ENCODE results near the gene PRSS27. TPM values are rescaled to one million over a fixed set of nuclear protein-coding genes. Genes with fewer than 3 reads are reported as not detected.
"Not testable (repeated sequence)": the region's sequence is repeated elsewhere in the genome, so short reads cannot be mapped to it uniquely, and the experiment has no call there.

The PRSS27 gene
- total and polyA plus RNA-seq, 2 donors (not counting 1 experiment from before 2014, with no cell fraction given) = 0.24 to 1.2 TPM

DNA sequence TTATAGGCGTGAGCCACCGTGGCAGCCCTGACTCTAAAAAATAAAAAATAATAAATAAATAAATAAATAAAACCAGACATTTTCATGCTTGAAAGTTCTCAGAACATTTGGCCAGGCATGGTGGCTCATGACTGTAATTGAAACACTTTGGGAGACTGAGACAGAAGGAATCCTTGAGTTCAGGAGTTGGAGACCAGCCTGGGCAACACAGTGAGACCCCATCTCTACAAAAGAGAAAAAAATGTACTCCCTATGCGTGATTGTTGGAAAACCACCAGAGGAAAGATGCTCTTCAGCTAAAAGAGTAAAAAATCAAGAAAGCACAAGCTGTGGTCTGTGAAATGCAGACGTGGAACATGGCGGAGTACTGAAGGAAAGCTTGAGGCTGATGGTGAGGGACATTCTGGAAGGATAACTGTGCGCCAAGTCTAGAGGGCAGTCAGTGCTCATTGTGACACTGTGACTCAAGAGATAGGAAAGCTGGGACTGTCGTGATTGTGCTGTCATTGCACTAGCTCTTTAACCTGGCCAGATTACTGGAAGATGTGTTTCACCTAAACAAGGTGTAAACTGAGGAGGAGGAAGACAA is 4.2 kb upstream of the PRSS27 start:
- DNase-seq (ENCODE audit: low read depth in 2 of 2) = no peak
- no peak overlapping the region for H3K27ac ChIP-seq (ENCODE audit: insufficient read depth, low read length)
- no peak overlapping the region for H3K4me3 ChIP-seq (replicated peaks in 1 of 4; ENCODE audit: control extremely low read depth in 1 of 4, insufficient read depth in 1 of 4, low read depth in 3 of 4, low read length in 4 of 4)
- H3K27me3 ChIP-seq (ENCODE audit: control insufficient read depth, insufficient read depth, low read length) = peaks cover 4% of the 10 kb centered on the region
- no peak overlapping the region for H3K4me2 ChIP-seq (ENCODE audit: extremely low read depth, insufficient read depth, low read length)
- H2AFZ ChIP-seq (ENCODE audit: low read length) = no peak overlapping the region
- no peak for TF ChIP-seq EZH2 (IDR thresholded peaks at IDR 0.05; ENCODE audit: low read length, missing control alignments)
- TF ChIP-seq, protein P1, sequence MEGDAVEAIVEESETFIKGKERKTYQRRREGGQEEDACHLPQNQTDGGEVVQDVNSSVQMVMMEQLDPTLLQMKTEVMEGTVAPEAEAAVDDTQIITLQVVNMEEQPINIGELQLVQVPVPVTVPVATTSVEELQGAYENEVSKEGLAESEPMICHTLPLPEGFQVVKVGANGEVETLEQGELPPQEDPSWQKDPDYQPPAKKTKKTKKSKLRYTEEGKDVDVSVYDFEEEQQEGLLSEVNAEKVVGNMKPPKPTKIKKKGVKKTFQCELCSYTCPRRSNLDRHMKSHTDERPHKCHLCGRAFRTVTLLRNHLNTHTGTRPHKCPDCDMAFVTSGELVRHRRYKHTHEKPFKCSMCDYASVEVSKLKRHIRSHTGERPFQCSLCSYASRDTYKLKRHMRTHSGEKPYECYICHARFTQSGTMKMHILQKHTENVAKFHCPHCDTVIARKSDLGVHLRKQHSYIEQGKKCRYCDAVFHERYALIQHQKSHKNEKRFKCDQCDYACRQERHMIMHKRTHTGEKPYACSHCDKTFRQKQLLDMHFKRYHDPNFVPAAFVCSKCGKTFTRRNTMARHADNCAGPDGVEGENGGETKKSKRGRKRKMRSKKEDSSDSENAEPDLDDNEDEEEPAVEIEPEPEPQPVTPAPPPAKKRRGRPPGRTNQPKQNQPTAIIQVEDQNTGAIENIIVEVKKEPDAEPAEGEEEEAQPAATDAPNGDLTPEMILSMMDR (conservative IDR thresholded peaks at IDR 0.05 in 1 of 2, IDR thresholded peaks at IDR 0.05 in 1 of 2; ENCODE audit: low read depth in 1 of 2, low read length in 2 of 2) = no peak
- H3K79me2 ChIP-seq (ENCODE audit: control insufficient read depth, insufficient read depth, low read length) = no peaks in the 10 kb centered on the region
- no peaks in the 10 kb centered on the region for H4K20me1 ChIP-seq (ENCODE audit: control insufficient read depth, extremely low read depth, insufficient read depth, low read length)
- no peaks in the 10 kb centered on the region for H3K9me3 ChIP-seq (ENCODE audit: control insufficient read depth, insufficient read depth, low read depth, low read length)
- H3K4me1 ChIP-seq (ENCODE audit: control insufficient read depth, extremely low read depth, insufficient read depth, low read length) = no peaks in the 10 kb centered on the region
- H3K9ac ChIP-seq (ENCODE audit: insufficient read depth, low read length) = no peak overlapping the region
- H3K36me3 ChIP-seq (ENCODE audit: control insufficient read depth, insufficient read depth, low read length) = no peaks in the 10 kb centered on the region

DNA sequence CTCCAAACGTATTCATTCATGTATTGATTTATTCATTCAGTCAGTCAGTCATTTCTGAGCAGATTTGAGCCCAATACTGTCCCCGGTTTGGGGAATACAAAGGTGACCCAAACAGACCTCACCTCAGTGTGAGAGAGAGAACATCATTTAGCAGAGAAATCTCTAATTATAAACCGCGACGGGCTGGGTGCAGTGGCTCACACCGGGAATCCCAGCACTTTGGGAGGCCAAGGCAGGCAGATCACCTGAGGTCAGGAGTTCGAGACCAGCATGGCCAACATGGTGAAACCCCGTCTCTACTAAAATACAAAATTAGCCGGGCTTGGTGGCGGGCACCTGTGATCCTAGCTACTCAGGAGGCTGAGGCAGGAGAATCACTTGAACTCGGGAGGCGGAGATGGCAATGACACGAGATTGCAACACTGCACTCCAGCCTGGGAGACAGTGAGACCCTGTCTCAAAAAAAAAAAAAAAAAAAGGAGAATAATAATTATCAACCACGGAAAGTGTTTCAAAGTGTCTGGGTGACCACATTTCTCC is 1.7 kb upstream of the PRSS27 start:
- not testable (repeated sequence) for H3K9ac ChIP-seq (ENCODE audit: insufficient read depth, low read length); H4K20me1 ChIP-seq (ENCODE audit: control insufficient read depth, extremely low read depth, insufficient read depth, low read length); DNase-seq (ENCODE audit: low read depth in 2 of 2); H3K4me1 ChIP-seq (ENCODE audit: control insufficient read depth, extremely low read depth, insufficient read depth, low read length); H3K27me3 ChIP-seq (ENCODE audit: control insufficient read depth, insufficient read depth, low read length); H3K27ac ChIP-seq (ENCODE audit: insufficient read depth, low read length); H3K36me3 ChIP-seq (ENCODE audit: control insufficient read depth, insufficient read depth, low read length); H3K79me2 ChIP-seq (ENCODE audit: control insufficient read depth, insufficient read depth, low read length); H3K9me3 ChIP-seq (ENCODE audit: control insufficient read depth, insufficient read depth, low read depth, low read length)
- peak overlapping the region; percentile 75 for H2AFZ ChIP-seq (ENCODE audit: low read length)
- peak overlapping the region; percentile 25 for H3K4me2 ChIP-seq (ENCODE audit: extremely low read depth, insufficient read depth, low read length)
- H3K4me3 ChIP-seq (replicated peaks in 1 of 4; ENCODE audit: control extremely low read depth in 1 of 4, insufficient read depth in 1 of 4, low read depth in 3 of 4, low read length in 4 of 4) = peak overlapping the region; percentile 22 to 69 (median 45)

DNA sequence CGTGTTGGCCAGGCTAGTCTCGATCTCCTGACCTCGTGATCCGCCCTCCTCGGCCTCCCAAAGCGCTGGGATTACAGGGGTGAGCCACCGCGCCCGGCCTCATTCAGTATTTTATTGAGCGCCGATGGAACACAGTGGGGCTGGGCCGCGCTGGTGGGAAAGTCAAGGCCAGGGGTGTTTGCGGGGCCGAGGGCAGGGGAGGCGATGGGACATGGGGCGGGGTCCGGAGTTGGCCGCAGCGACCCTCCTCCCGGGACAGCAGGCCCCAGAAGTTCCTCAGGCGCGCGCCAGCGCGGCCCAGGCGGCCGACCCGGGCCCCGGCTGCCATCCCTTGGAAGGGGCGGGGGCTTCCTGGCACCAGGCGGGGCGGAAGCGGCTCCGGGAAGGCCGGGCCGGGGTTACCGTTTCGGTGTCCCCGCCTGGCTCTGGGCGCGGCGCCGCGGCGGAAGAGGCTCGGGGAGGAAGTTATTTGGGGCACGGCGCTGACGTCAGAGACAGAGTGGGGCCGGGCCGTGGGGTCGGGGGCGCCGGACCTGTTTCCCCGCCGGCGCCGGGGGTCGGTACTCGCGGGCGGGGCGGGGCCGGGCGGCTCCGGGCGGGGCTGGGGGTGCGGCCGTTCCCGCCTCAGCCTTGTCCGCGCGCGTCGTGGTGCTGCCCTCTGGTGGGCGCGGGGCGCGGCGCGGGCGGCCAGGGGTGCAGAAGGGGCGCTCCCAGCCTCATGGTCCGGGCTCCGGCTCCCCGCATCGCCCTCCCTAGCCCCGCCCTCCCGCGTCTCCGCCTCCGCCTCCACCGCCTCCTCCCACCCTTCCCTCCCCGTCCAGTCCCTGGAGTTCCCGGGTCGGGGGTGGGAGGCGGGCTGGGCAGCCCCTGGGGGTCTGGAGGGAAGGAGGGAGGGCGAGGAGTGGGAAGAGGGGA is 952 bp upstream of the PRSS27 start:
- H3K79me2 ChIP-seq (ENCODE audit: control insufficient read depth, insufficient read depth, low read length) = no peaks in the 10 kb centered on the region
- peak overlapping the region; percentile 68 for H3K4me2 ChIP-seq (ENCODE audit: extremely low read depth, insufficient read depth, low read length)
- peak overlapping the region; percentile 50 for H3K27ac ChIP-seq (ENCODE audit: insufficient read depth, low read length)
- H4K20me1 ChIP-seq (ENCODE audit: control insufficient read depth, extremely low read depth, insufficient read depth, low read length) = peaks cover 1% of the 10 kb centered on the region
- H3K4me3 ChIP-seq (replicated peaks in 1 of 4; ENCODE audit: control extremely low read depth in 1 of 4, insufficient read depth in 1 of 4, low read depth in 3 of 4, low read length in 4 of 4) = peak overlapping the region; percentile 43 to 69 (median 56)
- no peaks in the 10 kb centered on the region for H3K9me3 ChIP-seq (ENCODE audit: control insufficient read depth, insufficient read depth, low read depth, low read length)
- H3K27me3 ChIP-seq (ENCODE audit: control insufficient read depth, insufficient read depth, low read length) = peaks cover 4% of the 10 kb centered on the region
- peak; percentile 74 to 80 for DNase-seq (ENCODE audit: low read depth in 2 of 2)
- H3K9ac ChIP-seq (ENCODE audit: insufficient read depth, low read length) = peak overlapping the region; percentile 65
- H3K4me1 ChIP-seq (ENCODE audit: control insufficient read depth, extremely low read depth, insufficient read depth, low read length) = no peaks in the 10 kb centered on the region
- TF ChIP-seq, protein P1 (conservative IDR thresholded peaks at IDR 0.05 in 1 of 2, IDR thresholded peaks at IDR 0.05 in 1 of 2; ENCODE audit: low read depth in 1 of 2, low read length in 2 of 2) = peak; percentile 24 to 39
- TF ChIP-seq EZH2 (IDR thresholded peaks at IDR 0.05; ENCODE audit: low read length, missing control alignments) = no peak
- H3K36me3 ChIP-seq (ENCODE audit: control insufficient read depth, insufficient read depth, low read length) = no peaks in the 10 kb centered on the region
- H2AFZ ChIP-seq (ENCODE audit: low read length) = peak overlapping the region; percentile 75
